ENCODE data around the gene TRIM41. TPM values are rescaled to one million over a fixed set of nuclear protein-coding genes. Genes with fewer than 3 reads are reported as not detected.

TRIM41 gene
- total and polyA plus RNA-seq, 2 experiments from 2014 or later: 6.2 to 8.7 TPM

DNA sequence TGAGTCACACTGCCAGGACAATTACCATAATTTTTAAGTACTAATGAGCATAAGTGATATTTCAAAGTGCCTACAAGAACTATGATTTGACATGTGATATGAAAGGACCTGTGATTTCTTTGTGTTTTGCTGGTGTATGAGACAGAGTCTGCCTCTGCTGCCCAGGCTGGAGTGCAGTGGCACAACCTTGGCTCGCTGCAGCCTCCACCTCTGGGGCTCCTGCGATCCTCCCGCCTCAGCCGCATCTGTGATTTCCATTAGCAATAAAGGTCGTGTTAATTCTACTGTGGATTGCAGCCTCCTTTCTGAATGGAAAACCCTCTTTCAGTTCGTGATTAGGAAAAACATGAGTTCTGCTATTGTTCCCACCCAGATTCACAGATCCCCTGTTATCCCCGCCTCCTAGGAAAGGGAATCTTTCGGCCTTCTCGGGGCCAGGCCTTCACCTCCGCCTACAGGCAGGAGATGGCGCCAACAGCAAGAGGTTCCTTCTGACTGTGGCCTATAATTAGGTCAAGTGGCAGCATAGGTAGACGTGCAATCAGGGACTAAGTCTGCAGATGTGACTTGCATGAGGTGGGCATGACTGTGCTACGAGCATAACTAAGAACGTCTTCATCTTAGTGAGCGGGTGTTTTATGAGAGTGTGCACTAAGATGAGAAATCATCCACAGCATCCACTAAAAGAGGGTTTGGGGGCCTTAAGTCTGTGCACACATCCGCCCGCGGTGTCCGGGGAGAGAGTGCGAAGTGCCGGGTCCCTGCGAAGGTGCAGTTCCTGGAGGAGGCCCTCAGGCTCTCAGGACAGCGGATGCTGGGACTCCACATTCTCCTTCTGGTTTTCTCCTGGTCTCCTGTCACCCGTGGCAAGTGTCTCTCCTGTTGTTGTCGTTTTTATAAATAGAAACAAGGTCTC, 41.2 kb upstream of the TRIM41 start:
- H3K79me2 ChIP-seq (replicated peaks; ENCODE audit: insufficient read depth): no peaks in the 10 kb centered on the region
- H3K27me3 Mint-ChIP-seq (ENCODE audit: insufficient read depth, low read depth, poor library complexity): peaks cover 24% of the 10 kb centered on the region
- 0 out of 2 replicates have a peak, but pooled peaks cover 4% of the 10 kb centered on the region for H3K4me1 ChIP-seq (ENCODE audit: insufficient read depth)
- ATAC-seq: peak; percentile 73
- TF ChIP-seq ETS1 (IDR thresholded peaks at IDR 0.05): no peak
- 0 out of 2 replicates have a peak, but pooled peaks have one; percentile 8 for TF ChIP-seq CREB1 (CRISPR knock-in tag; IDR thresholded peaks at IDR 0.05; ENCODE audit: low read depth)
- no peak for TF ChIP-seq ZNF331 (CRISPR knock-in tag; IDR thresholded peaks at IDR 0.05; ENCODE audit: low read depth)
- TF ChIP-seq, protein P1, sequence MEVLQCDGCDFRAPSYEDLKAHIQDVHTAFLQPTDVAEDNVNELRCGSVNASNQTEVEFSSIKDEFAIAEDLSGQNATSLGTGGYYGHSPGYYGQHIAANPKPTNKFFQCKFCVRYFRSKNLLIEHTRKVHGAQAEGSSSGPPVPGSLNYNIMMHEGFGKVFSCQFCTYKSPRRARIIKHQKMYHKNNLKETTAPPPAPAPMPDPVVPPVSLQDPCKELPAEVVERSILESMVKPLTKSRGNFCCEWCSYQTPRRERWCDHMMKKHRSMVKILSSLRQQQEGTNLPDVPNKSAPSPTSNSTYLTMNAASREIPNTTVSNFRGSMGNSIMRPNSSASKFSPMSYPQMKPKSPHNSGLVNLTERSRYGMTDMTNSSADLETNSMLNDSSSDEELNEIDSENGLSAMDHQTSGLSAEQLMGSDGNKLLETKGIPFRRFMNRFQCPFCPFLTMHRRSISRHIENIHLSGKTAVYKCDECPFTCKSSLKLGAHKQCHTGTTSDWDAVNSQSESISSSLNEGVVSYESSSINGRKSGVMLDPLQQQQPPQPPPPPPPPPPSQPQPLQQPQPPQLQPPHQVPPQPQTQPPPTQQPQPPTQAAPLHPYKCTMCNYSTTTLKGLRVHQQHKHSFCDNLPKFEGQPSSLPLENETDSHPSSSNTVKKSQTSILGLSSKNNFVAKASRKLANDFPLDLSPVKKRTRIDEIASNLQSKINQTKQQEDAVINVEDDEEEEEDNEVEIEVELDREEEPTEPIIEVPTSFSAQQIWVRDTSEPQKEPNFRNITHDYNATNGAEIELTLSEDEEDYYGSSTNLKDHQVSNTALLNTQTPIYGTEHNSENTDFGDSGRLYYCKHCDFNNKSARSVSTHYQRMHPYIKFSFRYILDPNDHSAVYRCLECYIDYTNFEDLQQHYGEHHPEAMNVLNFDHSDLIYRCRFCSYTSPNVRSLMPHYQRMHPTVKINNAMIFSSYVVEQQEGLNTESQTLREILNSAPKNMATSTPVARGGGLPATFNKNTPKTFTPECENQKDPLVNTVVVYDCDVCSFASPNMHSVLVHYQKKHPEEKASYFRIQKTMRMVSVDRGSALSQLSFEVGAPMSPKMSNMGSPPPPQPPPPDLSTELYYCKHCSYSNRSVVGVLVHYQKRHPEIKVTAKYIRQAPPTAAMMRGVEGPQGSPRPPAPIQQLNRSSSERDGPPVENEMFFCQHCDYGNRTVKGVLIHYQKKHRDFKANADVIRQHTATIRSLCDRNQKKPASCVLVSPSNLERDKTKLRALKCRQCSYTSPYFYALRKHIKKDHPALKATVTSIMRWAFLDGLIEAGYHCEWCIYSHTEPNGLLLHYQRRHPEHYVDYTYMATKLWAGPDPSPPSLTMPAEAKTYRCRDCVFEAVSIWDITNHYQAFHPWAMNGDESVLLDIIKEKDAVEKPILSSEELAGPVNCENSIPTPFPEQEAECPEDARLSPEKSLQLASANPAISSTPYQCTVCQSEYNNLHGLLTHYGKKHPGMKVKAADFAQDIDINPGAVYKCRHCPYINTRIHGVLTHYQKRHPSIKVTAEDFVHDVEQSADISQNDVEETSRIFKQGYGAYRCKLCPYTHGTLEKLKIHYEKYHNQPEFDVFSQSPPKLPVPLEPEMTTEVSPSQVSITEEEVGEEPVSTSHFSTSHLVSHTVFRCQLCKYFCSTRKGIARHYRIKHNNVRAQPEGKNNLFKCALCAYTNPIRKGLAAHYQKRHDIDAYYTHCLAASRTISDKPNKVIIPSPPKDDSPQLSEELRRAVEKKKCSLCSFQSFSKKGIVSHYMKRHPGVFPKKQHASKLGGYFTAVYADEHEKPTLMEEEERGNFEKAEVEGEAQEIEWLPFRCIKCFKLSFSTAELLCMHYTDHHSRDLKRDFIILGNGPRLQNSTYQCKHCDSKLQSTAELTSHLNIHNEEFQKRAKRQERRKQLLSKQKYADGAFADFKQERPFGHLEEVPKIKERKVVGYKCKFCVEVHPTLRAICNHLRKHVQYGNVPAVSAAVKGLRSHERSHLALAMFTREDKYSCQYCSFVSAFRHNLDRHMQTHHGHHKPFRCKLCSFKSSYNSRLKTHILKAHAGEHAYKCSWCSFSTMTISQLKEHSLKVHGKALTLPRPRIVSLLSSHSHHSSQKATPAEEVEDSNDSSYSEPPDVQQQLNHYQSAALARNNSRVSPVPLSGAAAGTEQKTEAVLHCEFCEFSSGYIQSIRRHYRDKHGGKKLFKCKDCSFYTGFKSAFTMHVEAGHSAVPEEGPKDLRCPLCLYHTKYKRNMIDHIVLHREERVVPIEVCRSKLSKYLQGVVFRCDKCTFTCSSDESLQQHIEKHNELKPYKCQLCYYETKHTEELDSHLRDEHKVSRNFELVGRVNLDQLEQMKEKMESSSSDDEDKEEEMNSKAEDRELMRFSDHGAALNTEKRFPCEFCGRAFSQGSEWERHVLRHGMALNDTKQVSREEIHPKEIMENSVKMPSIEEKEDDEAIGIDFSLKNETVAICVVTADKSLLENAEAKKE (CRISPR knock-in tag; IDR thresholded peaks at IDR 0.05): no peak
- TF ChIP-seq JUNB (IDR thresholded peaks at IDR 0.05; ENCODE audit: unreplicated experiment): no peak
- peak; percentile 87 to 92 for TF ChIP-seq CTCF (conservative IDR thresholded peaks at IDR 0.05; ENCODE audit: low read depth in 2 of 2)
- no peak overlapping the region for H3K4me3 ChIP-seq
- no peaks in the 10 kb centered on the region for H3F3A ChIP-seq (replicated peaks; ENCODE audit: low read depth)
- no peaks in the 10 kb centered on the region for H3K27me3 ChIP-seq (ENCODE audit: insufficient read depth)
- H3K4me3 Mint-ChIP-seq: peak overlapping the region; percentile 28; the same call in 2 of the 3 replicates
- H3K4me2 ChIP-seq: no peak overlapping the region
- no peak overlapping the region for H3K27ac Mint-ChIP-seq
- no peak overlapping the region for H3K27ac ChIP-seq (ENCODE audit: low read depth)
- H4K20me1 ChIP-seq (replicated peaks; ENCODE audit: insufficient read depth): no peaks in the 10 kb centered on the region
- peak overlapping the region; percentile 65 for H2AFZ ChIP-seq
- H3K9me2 ChIP-seq (ENCODE audit: insufficient read depth): no peaks in the 10 kb centered on the region
- no peaks in the 10 kb centered on the region for H3K36me3 ChIP-seq (ENCODE audit: insufficient read depth)
- peaks cover 30% of the 10 kb centered on the region for H3K9me3 Mint-ChIP-seq
- peaks cover 6% of the 10 kb centered on the region; the same call in 2 of the 3 replicates for H3K36me3 Mint-ChIP-seq (ENCODE audit: low read depth)
- H3K4me1 Mint-ChIP-seq: peaks cover 3% of the 10 kb centered on the region; the same call in 2 of the 3 replicates
- peak; percentile 92 for DNase-seq (ENCODE audit: low spot score)

All from GM23338 (cell line).